B cell (primary cell): ENCODE measurements around the gene IRAK2. TPM values are rescaled to one million over a fixed set of nuclear protein-coding genes. Genes with fewer than 3 reads are reported as not detected.

Experiments
- ATAC-seq: fragments of 200-7000 bp; cut with Tn5 transposase; one replicate; pipeline ENCODE4 v1.10.0; 2021; ENCODE audit warnings: low read depth, mild to moderate bottlenecking, moderate number of reproducible peaks, moderate library complexity
- CTCF ChIA-PET: fragments of 350-600 bp; sonication (Branson Sonifier 250); formaldehyde crosslinking; loops from one replicate; lab custom pipeline; 2021; ENCODE audit warnings: antibody characterized with exemption, inconsistent platforms; lab: Charles Lee
- POLR2A ChIA-PET: fragments of 350-600 bp; sonication (Branson Sonifier 250); formaldehyde crosslinking; loops from one replicate; lab custom pipeline; 2021; ENCODE audit warnings: antibody characterized with exemption; lab: Charles Lee
- DNase-seq: peaks from one replicate; pipeline ENCODE4 v3.0.0; 2013
- H2AFZ ChIP-seq: 2 replicates; pipeline ENCODE4 v1.6.1; 2012; ENCODE audit warnings: mild to moderate bottlenecking, low read depth, low read length; ENCODE audit not compliant: insufficient read depth, poor library complexity, severe bottlenecking
- H3K27ac ChIP-seq, 2 donors: 1 replicate in 1 of 2; 2 replicates in 1 of 2; pipeline ENCODE4 v1.5.1; 2012 to 2013; ENCODE audit warnings: low read length in 2 of 2, mild to moderate bottlenecking in 2 of 2, moderate library complexity in 1 of 2
- H3K27me3 ChIP-seq, 4 experiments: fragments of 200-600 bp in 1 of 4; sonication (generic) in 1 of 4; replicated peaks in 1 of 4; 1 replicate in 2 of 4; 2 replicates in 2 of 4; pipeline versions ENCODE4 v1.6.1 to v1.7.0; 2013 to 2016; ENCODE audit warnings: low read length in 3 of 4, mild to moderate bottlenecking in 2 of 4, mixed read lengths in 1 of 4, moderate library complexity in 1 of 4; ENCODE audit not compliant: insufficient read depth in 4 of 4, control insufficient read depth in 3 of 4; ENCODE audit errors: control extremely low read depth in 1 of 4
- H3K36me3 ChIP-seq, 2 experiments: replicated peaks in 1 of 2; 1 replicate in 1 of 2; 2 replicates in 1 of 2; pipeline versions ENCODE4 v1.6.1 to v1.7.1; 2013; ENCODE audit warnings: low read length in 1 of 2; ENCODE audit not compliant: insufficient read depth in 2 of 2, control insufficient read depth in 1 of 2; ENCODE audit errors: control extremely low read depth in 1 of 2, extremely low read depth in 1 of 2
- H3K4me1 ChIP-seq, 2 donors: fragments of 200-600 bp in 1 of 2; sonication (generic) in 1 of 2; 1 replicate in 1 of 2; 2 replicates in 1 of 2; pipeline versions ENCODE4 v1.5.1 to v1.6.1; 2013 to 2017; ENCODE audit warnings: low read length in 2 of 2; ENCODE audit not compliant: control insufficient read depth in 2 of 2, insufficient read depth in 2 of 2
- H3K4me2 ChIP-seq: replicated peaks from 2 replicates; pipeline ENCODE3; 2012; ENCODE audit warnings: mild to moderate bottlenecking, low read depth, low read length; ENCODE audit not compliant: poor library complexity, severe bottlenecking
- H3K4me3 ChIP-seq, 5 experiments: fragments of 200-600 bp in 1 of 5; sonication (generic) in 1 of 5; 1 replicate in 3 of 5; 2 replicates in 2 of 5; pipeline versions ENCODE4 v1.5.1 to v1.7.0; 2011 to 2016; ENCODE audit warnings: low read length in 4 of 5, mild to moderate bottlenecking in 4 of 5, low read depth in 2 of 5, control low read depth in 1 of 5, moderate library complexity in 1 of 5; ENCODE audit not compliant: insufficient read depth in 1 of 5; ENCODE audit errors: control extremely low read depth in 1 of 5, extremely low read depth in 1 of 5
- H3K79me2 ChIP-seq: fragments of 200-600 bp; sonication (generic); one replicate; pipeline ENCODE4 v1.6.0; 2016; ENCODE audit warnings: low read length; ENCODE audit not compliant: control insufficient read depth, insufficient read depth
- H3K9ac ChIP-seq: fragments of 200-600 bp; sonication (generic); 2 replicates; pipeline ENCODE4 v1.6.1; 2017; ENCODE audit warnings: mild to moderate bottlenecking, low read length, moderate library complexity
- H3K9me3 ChIP-seq, 3 donors: one replicate each; pipeline versions ENCODE4 v1.6.1 to v1.7.1; 2013; ENCODE audit warnings: low read length in 2 of 3; ENCODE audit not compliant: control insufficient read depth in 2 of 3, insufficient read depth in 1 of 3; ENCODE audit errors: control extremely low read depth in 1 of 3
- H4K20me1 ChIP-seq: 2 replicates; pipeline ENCODE4 v1.6.0; 2012; ENCODE audit warnings: mild to moderate bottlenecking, low read length; ENCODE audit not compliant: insufficient read depth, control insufficient read depth, poor library complexity, severe bottlenecking
- H3K27ac Mint-ChIP-seq: one replicate; pipeline ENCODE4 v1.8.0; 2021; ENCODE audit warnings: mixed read lengths
- H3K27me3 Mint-ChIP-seq: one replicate; pipeline ENCODE4 v1.8.0; 2021; ENCODE audit warnings: mixed read lengths
- H3K4me1 Mint-ChIP-seq: one replicate; pipeline ENCODE4 v1.8.0; 2021; ENCODE audit warnings: mixed read lengths
- H3K4me3 Mint-ChIP-seq: one replicate; pipeline ENCODE4 v1.8.0; 2021; ENCODE audit warnings: mixed read lengths
- H3K9me3 Mint-ChIP-seq: one replicate; pipeline ENCODE4 v1.8.0; 2022; ENCODE audit warnings: mixed read lengths; ENCODE audit not compliant: insufficient read depth
- CTCF ChIP-seq: fragments of 200-600 bp; IDR thresholded peaks from one replicate; pipeline ENCODE4 v1.8.0; 2022; ENCODE audit warnings: antibody characterized with exemption, mild to moderate bottlenecking
- EZH2 ChIP-seq: IDR thresholded peaks from 2 replicates; pipeline ENCODE4 v1.6.1; 2012; ENCODE audit warnings: borderline replicate concordance, low read depth, mild to moderate bottlenecking, moderate library complexity, low read length; ENCODE audit not compliant: insufficient read depth, poor library complexity, severe bottlenecking
- WGBS: methylation state at CpG from one replicate; pipeline ENCODE4 v1.1.5; 2013; ENCODE audit warnings: missing lambda C conversion rate; ENCODE audit not compliant: insufficient coverage; 5-methylcytosine and 5-hydroxymethylcytosine counted together
- intact Hi-C: fragments of 100-400 bp; cut with micrococcal nuclease; formaldehyde crosslinking; loops from one replicate; pipeline ENCODE4 v1.10.0; 2022
- polyA plus RNA-seq: library from polyadenylated mRNA; depleted of rRNA; stranded (reverse); fragments of >200 nt; gene quantifications from 2 replicates; pipeline ENCODE4 v1.2.3, GENCODE V29; 2012
- total RNA-seq, 2 donors: library from RNA; stranded (reverse); fragments of 120-200 nt in 1 of 2; gene quantifications; 1 replicate in 1 of 2; 2 replicates in 1 of 2; pipeline versions ENCODE4 v1.2.3 to v1.2.4, GENCODE V29; 2013 to 2022

The IRAK2 gene
- total and polyA plus RNA-seq, 2 donors (not counting 1 experiment from before 2014, with no cell fraction given) = 11.8 to 23.2 TPM

GRCh38 chr3:10116138-10116460 is 48.6 kb upstream of the IRAK2 start:
- peaks cover 56% of the 10 kb centered on the region for H3K79me2 ChIP-seq
- no peaks in the 10 kb centered on the region for H3K27me3 Mint-ChIP-seq
- H3K4me3 ChIP-seq = peak overlapping the region; percentile 61 to 96 (median 84)
- H3K27ac Mint-ChIP-seq = peak overlapping the region; percentile 97
- peaks cover 16 to 27% of the 10 kb centered on the region in 2 donors for H3K4me1 ChIP-seq
- peak overlapping the region; percentile 88 for H2AFZ ChIP-seq
- ATAC-seq (no peak), DNase-seq (no peak)
- intact Hi-C loops = loop anchor here (10.0 kb wide), 1 partner anchor 381 kb away; the partner anchor contains the start of gene BRPF1
- peak overlapping the region; percentile 48 to 85 for H3K27ac ChIP-seq
- peaks cover 38% of the 10 kb centered on the region for H3K4me1 Mint-ChIP-seq
- H4K20me1 ChIP-seq = peaks cover 41% of the 10 kb centered on the region
- WGBS = 0% methylated on average over 8 of the region's 10 CpGs
- no peaks in the 10 kb centered on the region for H3K9me3 ChIP-seq
- peak overlapping the region; percentile 88 for H3K9ac ChIP-seq
- H3K4me2 ChIP-seq = peak overlapping the region; percentile 92
- H3K9me3 Mint-ChIP-seq = no peaks in the 10 kb centered on the region
- no peaks in the 10 kb centered on the region for H3K27me3 ChIP-seq
- peak overlapping the region; percentile 94 for H3K4me3 Mint-ChIP-seq
- POLR2A ChIA-PET = interaction anchor here (0.6 to 2.3 kb wide), 3 partner anchors 25 to 98 kb away, joined by 3 to 6 read pairs (median 5); partner anchors contain the start of gene VHL
- TF ChIP-seq CTCF (no peak), EZH2 (no peak)
- CTCF ChIA-PET = interaction anchor here (0.7 to 1.4 kb wide), 2 partner anchors 110 to 183 kb away, joined by 3 to 4 read pairs; no protein-coding TSS in a partner anchor
- H3K36me3 ChIP-seq = peaks cover 0 to 5% of the 10 kb centered on the region in 2 experiments

GRCh38 chr3:10116928-10117327 is 47.8 kb upstream of the IRAK2 start:
- Mint-ChIP-seq H3K27ac (peak overlapping the region; percentile 97), H3K4me3 (peak overlapping the region; percentile 94), H3K27me3 (no peaks in the 10 kb centered on the region), H3K9me3 (no peaks in the 10 kb centered on the region), H3K4me1 (peaks cover 40% of the 10 kb centered on the region)
- no peaks in the 10 kb centered on the region for H3K9me3 ChIP-seq
- DNase-seq (no peak), ATAC-seq (no peak)
- H3K79me2 ChIP-seq = peaks cover 63% of the 10 kb centered on the region
- intact Hi-C loops = loop anchor here (10.0 kb wide), 1 partner anchor 382 kb away; the partner anchor contains the start of gene BRPF1
- peaks cover 47% of the 10 kb centered on the region for H4K20me1 ChIP-seq
- TF ChIP-seq EZH2 (no peak), CTCF (no peak)
- H3K27ac ChIP-seq = no peak overlapping the region
- no peak overlapping the region for H2AFZ ChIP-seq
- H3K27me3 ChIP-seq = no peaks in the 10 kb centered on the region
- H3K9ac ChIP-seq = peak overlapping the region; percentile 88
- H3K4me1 ChIP-seq = peaks cover 16 to 27% of the 10 kb centered on the region in 2 donors
- peaks cover 0 to 8% of the 10 kb centered on the region in 2 experiments for H3K36me3 ChIP-seq
- peak overlapping the region; percentile 92 for H3K4me2 ChIP-seq
- ChIA-PET CTCF (interaction anchor here (1.4 kb wide), 1 partner anchor 109 kb away, joined by 4 read pairs; no protein-coding TSS in a partner anchor), POLR2A (interaction anchor here (0.7 kb wide), 1 partner anchor 78 kb away, joined by 6 read pairs; no protein-coding TSS in a partner anchor)
- 97% methylated on average over 4 of the region's 4 CpGs for WGBS
- peak overlapping the region in 1 of 5 experiments; percentile 80 for H3K4me3 ChIP-seq
